Measurements from ENCODE around the gene SLC22A23. TPM values are rescaled to one million over a fixed set of nuclear protein-coding genes. Genes with fewer than 3 reads are reported as not detected.

Gene SLC22A23
- total and polyA plus RNA-seq, 2 experiments from 2014 or later: 2.4 to 7.3 TPM

GRCh38 chr6:3468585-3468984 is 11.7 kb upstream of the SLC22A23 start:
- Histone ChIP-seq H3K4me2 (ENCODE audit: unreplicated experiment) (no peak overlapping the region), H3K79me2 (ENCODE audit: insufficient read depth) (no peaks in the 10 kb centered on the region), H3K4me3 (no peak overlapping the region), H3K27ac (no peak overlapping the region), H3K9ac (no peak overlapping the region), H3F3A (ENCODE audit: insufficient read depth) (peaks cover 15% of the 10 kb centered on the region), H2AFZ (no peak overlapping the region), H3K4me1 (ENCODE audit: insufficient read depth) (peaks cover 22% of the 10 kb centered on the region), H3K9me3 (ENCODE audit: low read depth) (no peaks in the 10 kb centered on the region), H4K20me1 (ENCODE audit: insufficient read depth) (no peaks in the 10 kb centered on the region), H3K27me3 (replicated peaks; ENCODE audit: insufficient read depth) (no peaks in the 10 kb centered on the region), H3K9me2 (ENCODE audit: insufficient read depth) (no peaks in the 10 kb centered on the region), H3K36me3 (ENCODE audit: low read depth) (no peaks in the 10 kb centered on the region)
- WGBS, 2 experiments (ENCODE audit: low coverage in 1 of 2, low lambda C conversion rate in 2 of 2, missing lambda C conversion rate in 2 of 2): 95% methylated on average over 9 of the region's 9 CpGs
- TF ChIP-seq EZH2 (IDR thresholded peaks at IDR 0.05; ENCODE audit: insufficient read depth, poor library complexity, severe bottlenecking) (no peak), EZH2phosphoT487 (IDR thresholded peaks at IDR 0.05; ENCODE audit: insufficient read depth, low read depth) (no peak)
- DNase-seq: no peak
- in situ Hi-C loops (cut with MboI): loop anchor here (25.0 kb wide), 1 partner anchor 244 kb away; no protein-coding TSS in a partner anchor

DNA sequence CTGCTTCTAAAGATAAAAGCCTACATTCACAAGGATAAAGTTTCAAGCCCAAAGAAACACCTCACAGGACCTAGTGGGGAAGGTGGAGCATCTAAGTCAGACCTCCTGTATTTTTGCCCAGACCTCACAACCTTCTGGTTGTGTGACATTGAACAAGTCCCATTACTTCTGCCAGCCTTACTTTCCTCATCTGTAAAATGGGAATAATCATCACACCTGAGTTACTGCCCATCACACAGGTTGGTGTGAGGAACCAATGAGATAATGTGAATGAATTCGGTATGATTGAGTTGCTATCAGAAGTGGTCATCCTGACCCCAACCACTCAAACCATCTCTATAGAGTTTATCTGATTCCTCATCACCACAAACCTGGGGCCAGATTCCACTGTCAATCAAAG is 11.1 kb upstream of the SLC22A23 start:
- Histone ChIP-seq H3K4me3 (no peak overlapping the region), H3K9me2 (ENCODE audit: insufficient read depth) (no peaks in the 10 kb centered on the region), H2AFZ (no peak overlapping the region), H3K36me3 (ENCODE audit: low read depth) (no peaks in the 10 kb centered on the region), H3K27ac (no peak overlapping the region), H3K4me2 (ENCODE audit: unreplicated experiment) (no peak overlapping the region), H4K20me1 (ENCODE audit: insufficient read depth) (no peaks in the 10 kb centered on the region), H3K4me1 (ENCODE audit: insufficient read depth) (peaks cover 19% of the 10 kb centered on the region), H3K27me3 (replicated peaks; ENCODE audit: insufficient read depth) (no peaks in the 10 kb centered on the region), H3K9ac (no peak overlapping the region), H3K79me2 (ENCODE audit: insufficient read depth) (no peaks in the 10 kb centered on the region), H3K9me3 (ENCODE audit: low read depth) (no peaks in the 10 kb centered on the region), H3F3A (ENCODE audit: insufficient read depth) (peaks cover 15% of the 10 kb centered on the region)
- no peak for DNase-seq
- in situ Hi-C loops (cut with MboI): loop anchor here (25.0 kb wide), 1 partner anchor 244 kb away; no protein-coding TSS in a partner anchor
- TF ChIP-seq EZH2 (IDR thresholded peaks at IDR 0.05; ENCODE audit: insufficient read depth, poor library complexity, severe bottlenecking) (no peak), EZH2phosphoT487 (IDR thresholded peaks at IDR 0.05; ENCODE audit: insufficient read depth, low read depth) (no peak)
- WGBS, 2 experiments (ENCODE audit: low coverage in 1 of 2, low lambda C conversion rate in 2 of 2, missing lambda C conversion rate in 2 of 2): 44 to 62% methylated on average over 1 of the region's 1 CpG

- Histone ChIP-seq H3K9ac (no peak overlapping the region), H3K4me1 (ENCODE audit: insufficient read depth) (peaks cover 6% of the 10 kb centered on the region), H3K9me2 (ENCODE audit: insufficient read depth) (no peaks in the 10 kb centered on the region), H3K9me3 (ENCODE audit: low read depth) (no peaks in the 10 kb centered on the region), H3K27ac (no peak overlapping the region), H3K4me2 (ENCODE audit: unreplicated experiment) (no peak overlapping the region), H3K36me3 (ENCODE audit: low read depth) (no peaks in the 10 kb centered on the region), H3F3A (ENCODE audit: insufficient read depth) (peaks cover 2% of the 10 kb centered on the region; the same call in 1 of the 2 replicates), H2AFZ (no peak overlapping the region), H4K20me1 (ENCODE audit: insufficient read depth) (no peaks in the 10 kb centered on the region), H3K79me2 (ENCODE audit: insufficient read depth) (no peaks in the 10 kb centered on the region), H3K4me3 (no peak overlapping the region), H3K27me3 (replicated peaks; ENCODE audit: insufficient read depth) (no peaks in the 10 kb centered on the region)
- in situ Hi-C loops (cut with MboI): loop anchor here (25.0 kb wide), 1 partner anchor 246 kb away; no protein-coding TSS in a partner anchor
- 92 to 98% methylated on average over 6 of the region's 6 CpGs for WGBS, 2 experiments (ENCODE audit: low coverage in 1 of 2, low lambda C conversion rate in 2 of 2, missing lambda C conversion rate in 2 of 2)
- no peak for DNase-seq
- TF ChIP-seq EZH2phosphoT487 (IDR thresholded peaks at IDR 0.05; ENCODE audit: insufficient read depth, low read depth): no peak
- TF ChIP-seq EZH2 (IDR thresholded peaks at IDR 0.05; ENCODE audit: insufficient read depth, poor library complexity, severe bottlenecking): no peak
These were observed 9.8 kb upstream of the SLC22A23 start for GRCh38 chr6:3466488-3467219.

GRCh38 chr6:3460253-3460652 is 3.4 kb upstream of the SLC22A23 start:
- Histone ChIP-seq H3K9me2 (ENCODE audit: insufficient read depth) (no peaks in the 10 kb centered on the region), H3K9ac (no peak overlapping the region), H4K20me1 (ENCODE audit: insufficient read depth) (no peaks in the 10 kb centered on the region), H3K79me2 (ENCODE audit: insufficient read depth) (peaks cover 8% of the 10 kb centered on the region; the same call in 1 of the 2 replicates), H3K36me3 (ENCODE audit: low read depth) (no peaks in the 10 kb centered on the region), H3K4me2 (ENCODE audit: unreplicated experiment) (no peak overlapping the region), H3K4me3 (no peak overlapping the region), H3K9me3 (ENCODE audit: low read depth) (no peaks in the 10 kb centered on the region), H2AFZ (no peak overlapping the region), H3F3A (ENCODE audit: insufficient read depth) (peaks cover 15% of the 10 kb centered on the region), H3K4me1 (ENCODE audit: insufficient read depth) (peaks cover 5% of the 10 kb centered on the region; the same call in 1 of the 2 replicates), H3K27ac (no peak overlapping the region), H3K27me3 (replicated peaks; ENCODE audit: insufficient read depth) (no peaks in the 10 kb centered on the region)
- WGBS, 2 experiments (ENCODE audit: low coverage in 1 of 2, low lambda C conversion rate in 2 of 2, missing lambda C conversion rate in 2 of 2): 50 to 52% methylated on average over 1 of the region's 1 CpG
- in situ Hi-C loops (cut with MboI): loop anchor here (25.0 kb wide), 1 partner anchor 252 kb away; no protein-coding TSS in a partner anchor
- no peak for DNase-seq
- no peak for TF ChIP-seq EZH2 (IDR thresholded peaks at IDR 0.05; ENCODE audit: insufficient read depth, poor library complexity, severe bottlenecking)
- TF ChIP-seq EZH2phosphoT487 (IDR thresholded peaks at IDR 0.05; ENCODE audit: insufficient read depth, low read depth): no peak
